GF-D8 (cell line): ENCODE data around the gene MARK2.

Source experiments
- DNase-seq: peaks from one replicate; lab custom pipeline; 2025; lab: John Stamatoyannopoulos, UW

The MARK2 gene

GRCh38 chr11:63882555-63883242 lies 43.8 kb downstream of the MARK2 start:
- peak; percentile 77 for DNase-seq

GRCh38 chr11:63883791-63884190 lies 44.9 kb downstream of the MARK2 start:
- no peak for DNase-seq

GRCh38 chr11:63884196-63884932 lies 45.5 kb downstream of the MARK2 start:
- DNase-seq: no peak

GRCh38 chr11:63887386-63887999 lies 48.6 kb downstream of the MARK2 start:
- DNase-seq: no peak

- peak; percentile 82 for DNase-seq
Observed at GRCh38 chr11:63888170-63889086, 49.5 kb downstream of the MARK2 start.

- DNase-seq: no peak
Observed at GRCh38 chr11:63889344-63889743, 50.4 kb downstream of the MARK2 start.

GRCh38 chr11:63890368-63890767 lies 51.5 kb downstream of the MARK2 start:
- no peak for DNase-seq

GRCh38 chr11:63892228-63892627 lies 53.3 kb downstream of the MARK2 start:
- DNase-seq: no peak

- DNase-seq: no peak
Observed at GRCh38 chr11:63893355-63893754, 54.4 kb downstream of the MARK2 start.

GRCh38 chr11:63896071-63896470 lies 57.2 kb downstream of the MARK2 start:
- DNase-seq: no peak

GRCh38 chr11:63897459-63898146 lies 58.7 kb downstream of the MARK2 start:
- no peak for DNase-seq

- DNase-seq: no peak
Observed at GRCh38 chr11:63901660-63902059, 62.8 kb downstream of the MARK2 start.

GRCh38 chr11:63903884-63904283 lies 65.0 kb downstream of the MARK2 start:
- DNase-seq: no peak

GRCh38 chr11:63904743-63905142 lies 65.8 kb downstream of the MARK2 start:
- DNase-seq: no peak

GRCh38 chr11:63905179-63905578 lies 66.3 kb downstream of the MARK2 start:
- DNase-seq: no peak

- no peak for DNase-seq
Observed at GRCh38 chr11:63906087-63906486, 67.2 kb downstream of the MARK2 start.

- DNase-seq: no peak
Observed at GRCh38 chr11:63906585-63906984, 67.7 kb downstream of the MARK2 start.

GRCh38 chr11:63907063-63907462 lies 68.2 kb downstream of the MARK2 start:
- DNase-seq: no peak

- DNase-seq: no peak
Observed at GRCh38 chr11:63907808-63908530, 69.1 kb downstream of the MARK2 start.

GRCh38 chr11:63908631-63909401 lies 69.9 kb downstream of the MARK2 start:
- DNase-seq: no peak
